Activated CD4-positive, alpha-beta T cell treated with anti-CD3 and anti-CD28 coated beads, Interleukin-2, amount 50 U/mL, for 24 hours (primary cell): ENCODE data around the gene HBP1.
"Not testable (repeated sequence)": the region's sequence is repeated elsewhere in the genome, so short reads cannot be mapped to it uniquely, and the experiment has no call there.

Experiments used
- DNase-seq, 2 donors: peaks; one replicate each; pipeline ENCODE4 v3.0.0-alpha.2; 2020; ENCODE audit warnings: low read depth in 1 of 2, low spot score in 1 of 2

HBP1 gene

GRCh38 chr7:107224374-107225223 is 55.8 kb downstream of the HBP1 start:
- DNase-seq, result no peak

- no peak for DNase-seq
Observed at GRCh38 chr7:107228291-107228690, 59.5 kb downstream of the HBP1 start.

- no peak for DNase-seq
Observed at GRCh38 chr7:107230334-107230733, 61.5 kb downstream of the HBP1 start.

- no peak for DNase-seq
Observed at GRCh38 chr7:107232568-107233090, 63.8 kb downstream of the HBP1 start.

- no peak for DNase-seq
Observed at GRCh38 chr7:107233174-107233573, 64.4 kb downstream of the HBP1 start.

- no peak for DNase-seq
Observed at GRCh38 chr7:107233981-107234380, 65.2 kb downstream of the HBP1 start.

- no peak for DNase-seq
Observed at GRCh38 chr7:107234436-107234835, 65.6 kb downstream of the HBP1 start.

- DNase-seq, result no peak
Observed at GRCh38 chr7:107236862-107237261, 68.1 kb downstream of the HBP1 start.

- DNase-seq, result no peak
Observed at GRCh38 chr7:107237451-107237850, 68.6 kb downstream of the HBP1 start.

GRCh38 chr7:107242267-107242666 is 73.5 kb downstream of the HBP1 start:
- no peak for DNase-seq

- no peak for DNase-seq
Observed at GRCh38 chr7:107244613-107245012, 75.8 kb downstream of the HBP1 start.

GRCh38 chr7:107246836-107247235 is 78.0 kb downstream of the HBP1 start:
- DNase-seq, result not testable (repeated sequence)

GRCh38 chr7:107248551-107249316 is 79.9 kb downstream of the HBP1 start:
- no peak for DNase-seq

GRCh38 chr7:107251963-107252362 is 83.2 kb downstream of the HBP1 start:
- no peak for DNase-seq
